ENCODE results near the gene NBAS.
"Not testable (repeated sequence)": the region's sequence is repeated elsewhere in the genome, so short reads cannot be mapped to it uniquely, and the experiment has no call there.

NBAS gene

DNA sequence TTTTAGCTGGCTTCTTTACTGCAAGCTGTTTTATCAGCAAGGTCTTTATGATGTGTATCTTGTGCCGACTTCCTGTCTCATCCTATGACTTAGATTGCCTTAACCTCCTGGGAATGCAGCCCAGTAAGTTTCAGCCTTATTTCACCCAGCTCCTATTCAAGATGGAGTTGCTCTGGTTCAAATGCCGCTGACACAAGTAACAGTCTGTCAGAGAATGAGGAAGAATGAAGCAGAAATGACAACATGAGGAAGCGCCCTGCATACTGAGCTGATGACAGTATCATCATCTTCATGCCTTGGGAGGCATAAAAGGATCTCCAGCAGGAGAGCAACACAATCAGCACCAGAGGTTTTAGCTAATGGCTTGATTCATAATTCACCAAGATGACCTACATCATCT, 309.4 kb downstream of the NBAS start:
- no peak for DNase-seq

DNA sequence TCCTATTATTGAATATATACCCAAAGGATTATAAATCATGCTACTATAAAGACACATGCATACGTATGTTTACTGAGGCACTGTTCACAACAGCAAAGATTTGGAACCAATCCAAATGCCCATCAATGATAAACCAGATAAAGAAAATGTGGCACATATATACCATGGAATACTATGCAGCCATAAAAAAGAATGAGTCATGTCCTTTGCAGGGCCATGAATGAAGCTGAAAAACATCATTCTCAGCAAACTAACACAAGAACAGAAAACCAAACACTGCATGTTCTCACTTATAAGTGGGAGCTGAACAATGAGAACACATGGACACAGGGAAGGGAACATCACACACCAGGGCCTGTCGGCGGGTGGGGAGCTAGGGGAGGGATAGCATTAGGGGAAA, 310.2 kb downstream of the NBAS start:
- not testable (repeated sequence) for DNase-seq

DNA sequence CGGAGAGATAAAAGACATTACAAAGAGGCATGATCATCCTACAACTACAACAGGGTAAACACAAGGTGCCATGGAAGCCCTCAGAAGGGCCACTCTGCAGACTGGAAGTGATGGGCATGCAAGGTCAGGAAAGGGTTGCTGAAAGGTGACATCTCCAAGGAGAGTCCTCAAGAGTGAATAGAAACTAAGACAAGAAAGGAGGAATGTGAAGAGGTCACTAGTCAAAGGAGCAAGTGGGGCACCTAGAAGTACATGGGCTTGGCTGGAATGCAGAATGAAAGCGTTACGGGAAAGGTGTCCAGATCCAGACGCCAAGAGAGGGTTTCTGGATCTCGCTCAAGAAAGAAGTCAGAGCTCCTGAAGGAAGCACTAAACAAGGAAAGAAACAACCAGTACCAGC, 314.3 kb downstream of the NBAS start:
- DNase-seq, result no peak

DNA sequence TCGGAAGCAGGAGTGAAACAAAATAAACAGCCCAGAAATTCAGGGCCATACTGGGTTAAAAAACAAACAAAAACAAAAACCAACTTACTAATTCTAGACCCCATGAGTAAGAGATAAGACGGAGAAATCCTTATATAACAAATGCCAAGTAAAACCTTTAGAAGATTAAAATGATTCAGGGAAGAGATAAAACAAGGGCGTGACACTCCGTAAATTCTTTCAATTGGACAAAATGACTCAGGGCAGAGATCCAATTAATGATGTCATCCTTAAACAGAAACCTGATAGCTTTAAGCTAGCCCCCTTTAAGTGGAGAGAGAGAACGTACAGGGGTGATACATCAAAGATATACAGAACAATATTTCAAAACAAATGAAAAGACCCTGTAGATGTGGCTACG, 317.4 kb downstream of the NBAS start:
- DNase-seq, result no peak

DNA sequence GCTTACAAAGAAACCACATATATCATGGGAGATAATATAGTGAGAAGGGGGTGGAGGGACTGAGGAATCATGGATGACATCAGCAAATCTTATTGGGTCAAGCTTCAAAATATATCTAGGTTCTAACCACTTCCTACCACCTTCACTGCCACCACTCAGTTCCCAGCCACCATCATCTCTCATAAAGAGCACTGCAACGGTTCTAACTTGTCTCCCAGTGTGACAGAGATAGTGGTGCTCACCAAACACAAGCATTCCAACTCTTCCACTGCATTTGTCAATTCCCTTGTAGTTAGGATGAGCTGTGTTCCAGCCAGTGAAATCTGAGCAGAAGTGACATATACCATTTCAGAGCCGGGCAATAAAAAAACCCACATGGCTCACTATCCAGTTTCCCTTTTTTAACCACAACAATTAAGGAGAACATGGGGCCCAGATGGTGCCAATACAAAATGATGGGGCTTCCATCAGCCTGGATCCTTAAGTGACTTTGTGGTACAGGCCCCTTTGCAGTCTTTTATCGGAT, 318.1 kb downstream of the NBAS start:
- no peak for DNase-seq

DNA sequence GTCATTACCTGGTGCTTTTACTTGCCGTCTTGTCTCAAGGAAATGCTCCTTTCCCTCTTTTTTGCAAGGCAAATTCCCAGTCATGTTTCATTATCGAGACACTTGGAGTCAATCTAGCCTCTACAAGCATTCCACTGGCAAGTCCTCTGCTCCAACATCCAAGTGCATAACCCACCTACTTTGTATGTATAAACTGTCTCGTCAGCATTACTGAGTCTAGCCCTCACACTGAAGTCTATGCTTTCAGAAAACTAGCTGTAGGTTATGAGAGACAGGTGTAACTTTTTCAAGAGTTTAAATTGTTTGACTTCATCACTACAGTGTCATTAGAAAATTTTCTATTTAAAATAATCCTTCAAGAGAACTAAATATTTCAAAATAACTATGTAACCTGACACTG, 319.2 kb downstream of the NBAS start:
- no peak for DNase-seq

DNA sequence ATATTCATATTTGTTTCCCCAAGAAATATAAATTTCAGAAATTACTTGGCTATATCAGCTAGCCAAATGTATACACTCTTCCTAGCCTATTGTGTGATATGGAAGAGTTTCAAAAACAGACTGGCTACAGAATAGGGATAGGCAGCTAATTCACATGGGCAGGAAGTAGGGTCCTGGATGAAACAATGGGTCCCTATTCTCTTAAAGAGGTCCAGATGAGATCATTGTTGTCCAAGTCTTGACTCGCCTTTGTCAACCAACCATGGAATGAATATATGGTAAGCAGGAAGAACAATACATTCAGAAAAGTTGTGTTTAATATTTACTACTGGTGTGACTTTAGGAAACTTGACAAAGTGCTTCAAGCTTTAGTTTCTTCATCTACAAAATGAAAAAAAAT, 319.9 kb downstream of the NBAS start:
- DNase-seq, result no peak

DNA sequence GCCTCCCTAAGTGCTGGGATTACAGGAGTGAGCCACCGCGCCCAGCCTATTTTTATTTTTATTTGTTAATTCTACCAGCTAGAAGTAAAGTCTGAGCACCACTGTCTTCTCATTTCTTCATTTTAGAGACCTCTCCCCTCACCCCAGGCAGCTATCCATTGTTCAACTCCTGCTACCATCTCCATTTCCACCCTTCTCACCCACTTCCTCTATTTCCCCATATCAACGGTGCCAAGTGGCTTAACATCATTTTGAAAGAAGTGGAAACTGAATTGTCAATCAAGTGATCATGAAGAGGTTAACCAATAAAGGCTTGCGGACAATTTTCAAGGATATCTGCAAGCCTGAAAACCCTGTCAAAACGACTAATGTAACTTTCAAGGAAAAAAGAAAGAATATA, 323.1 kb downstream of the NBAS start:
- DNase-seq, result no peak

DNA sequence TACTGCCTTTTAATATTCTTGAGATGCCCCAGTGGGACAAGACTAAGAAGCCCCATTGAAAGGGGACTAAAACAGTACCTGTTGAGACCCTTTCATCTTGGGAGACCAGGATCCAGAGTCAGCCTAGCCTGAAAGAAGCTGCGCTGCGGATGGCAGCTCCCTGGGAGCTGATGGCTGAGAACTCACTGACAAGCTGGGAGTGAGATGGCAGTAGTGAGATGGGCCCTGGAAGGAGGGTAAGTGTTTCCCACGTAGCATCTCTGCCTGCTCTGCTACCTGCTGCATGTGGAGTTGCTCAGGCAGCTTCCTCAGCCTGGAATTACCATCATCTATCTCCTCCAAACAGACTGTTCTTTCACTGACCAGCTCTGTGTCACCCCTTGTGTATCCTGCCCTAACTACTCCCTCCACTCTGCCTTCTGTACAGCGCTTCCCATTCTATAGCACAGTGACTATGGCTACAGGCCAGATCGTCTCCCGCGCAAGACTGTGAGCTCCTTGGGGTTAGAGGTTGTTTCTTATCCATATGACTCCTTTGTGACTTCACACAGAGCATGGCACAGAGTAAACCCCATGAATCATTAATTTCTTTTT, 330.4 kb downstream of the NBAS start:
- DNase-seq, result no peak

DNA sequence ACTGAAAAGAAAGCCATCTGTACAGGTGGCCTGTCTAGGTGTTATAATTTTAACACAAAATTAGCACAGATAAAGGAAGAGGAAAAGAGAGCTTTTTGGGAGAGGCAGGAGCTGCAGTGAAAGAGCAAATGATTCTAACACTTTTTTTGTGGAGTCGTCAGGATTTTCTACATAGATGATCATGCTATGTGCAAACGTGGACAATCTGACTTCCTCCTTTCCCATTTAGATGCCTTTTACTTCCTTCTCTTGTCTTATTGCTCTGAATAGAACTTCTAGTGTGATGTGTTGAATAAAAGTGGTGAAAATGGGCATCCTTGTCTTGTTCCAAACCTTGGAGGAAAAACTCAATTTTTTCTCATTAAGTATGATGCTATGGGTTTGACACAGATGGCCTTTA, 334.5 kb downstream of the NBAS start:
- no peak for DNase-seq

DNA sequence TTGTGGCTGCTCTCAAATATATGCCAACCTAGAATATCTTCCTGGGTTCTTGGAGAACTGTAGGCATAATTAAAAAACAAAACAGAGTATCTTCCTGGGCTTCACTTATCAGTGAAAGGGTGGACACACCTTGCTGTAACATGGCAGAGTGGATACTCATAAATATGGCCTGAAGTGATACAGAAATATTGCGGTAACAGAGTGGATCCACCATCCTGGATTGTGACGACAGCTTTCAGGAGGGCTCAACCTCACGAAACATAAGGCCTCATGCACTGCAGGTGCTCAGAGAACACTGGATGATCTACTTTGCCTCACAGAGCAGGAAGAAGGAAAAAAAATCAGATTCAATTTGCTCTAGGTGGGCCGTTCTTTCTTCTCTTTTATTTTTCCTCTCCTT, 336.0 kb downstream of the NBAS start:
- DNase-seq, result no peak

DNA sequence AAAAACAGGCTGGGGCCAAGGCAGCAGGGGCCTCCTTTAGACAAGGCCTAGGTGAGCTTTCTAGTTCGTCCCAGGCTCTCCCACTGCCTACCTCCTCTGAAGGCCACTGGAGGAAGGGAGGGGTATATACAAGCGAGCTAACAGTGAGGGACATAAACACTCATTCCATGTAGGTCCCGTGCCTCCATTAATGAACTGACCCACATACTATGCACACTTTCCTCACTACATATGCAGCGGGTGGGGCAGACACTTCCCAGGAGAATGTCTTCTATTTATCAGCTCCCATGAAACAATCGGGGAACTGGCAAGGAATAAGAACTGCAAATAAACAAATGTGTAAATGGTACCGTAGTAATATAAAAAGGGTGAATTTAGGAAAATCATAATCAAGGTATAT, 336.5 kb downstream of the NBAS start:
- no peak for DNase-seq

DNA sequence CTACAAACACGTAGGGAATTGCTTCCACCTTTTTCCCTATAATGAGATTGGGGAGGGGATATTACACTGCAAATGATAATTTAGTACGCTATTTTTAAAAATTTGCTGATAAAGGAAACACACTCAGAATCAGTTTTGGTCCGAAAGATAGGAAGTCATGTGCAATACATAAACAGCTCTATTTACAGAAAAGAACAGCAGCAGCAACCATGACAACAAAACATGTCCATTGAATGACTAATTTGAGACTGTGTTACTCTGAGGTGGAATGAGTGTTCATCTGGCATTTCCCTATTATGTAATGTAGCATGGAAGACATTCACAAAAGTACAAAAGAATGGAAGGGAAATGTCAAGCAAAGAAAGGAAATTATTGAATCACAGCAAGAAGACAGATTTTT, 337.2 kb downstream of the NBAS start:
- no peak for DNase-seq

DNA sequence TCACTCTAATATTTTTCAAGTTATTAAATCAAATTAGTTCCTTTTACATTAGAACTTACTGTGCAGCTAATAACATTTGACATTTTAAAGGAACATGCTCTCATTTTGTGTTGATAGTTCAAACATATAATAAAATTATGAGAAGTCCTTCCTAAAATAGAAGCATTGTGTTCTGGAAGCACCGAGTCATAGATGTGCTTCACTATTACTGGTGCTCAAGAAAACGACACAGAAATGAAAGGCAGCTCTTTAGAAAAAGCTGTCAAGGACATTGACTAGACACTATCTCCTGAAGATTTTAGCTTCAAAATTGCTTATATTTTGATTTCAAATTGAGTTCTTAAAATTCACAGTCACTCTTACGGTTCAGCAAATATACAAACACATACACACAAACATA, 338.3 kb downstream of the NBAS start:
- DNase-seq, result no peak

DNA sequence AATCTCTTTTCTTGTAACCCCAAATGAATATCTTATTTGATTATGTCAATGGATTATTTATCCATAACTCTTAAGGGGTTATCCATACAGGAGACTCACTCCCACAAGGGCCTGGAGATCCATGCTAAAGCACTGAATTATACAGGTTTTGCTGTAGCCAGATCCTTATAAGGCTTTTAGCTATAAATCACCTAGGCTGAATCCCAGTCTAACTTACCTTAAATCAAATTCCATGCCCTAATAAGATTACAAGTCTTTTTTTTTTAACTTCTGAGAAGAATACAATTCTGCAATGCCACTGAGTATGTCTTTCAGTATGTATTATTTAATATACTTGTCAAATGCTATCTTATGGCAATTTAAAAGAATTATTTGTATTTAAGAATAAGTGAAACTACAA, 340.5 kb downstream of the NBAS start:
- no peak for DNase-seq

DNA sequence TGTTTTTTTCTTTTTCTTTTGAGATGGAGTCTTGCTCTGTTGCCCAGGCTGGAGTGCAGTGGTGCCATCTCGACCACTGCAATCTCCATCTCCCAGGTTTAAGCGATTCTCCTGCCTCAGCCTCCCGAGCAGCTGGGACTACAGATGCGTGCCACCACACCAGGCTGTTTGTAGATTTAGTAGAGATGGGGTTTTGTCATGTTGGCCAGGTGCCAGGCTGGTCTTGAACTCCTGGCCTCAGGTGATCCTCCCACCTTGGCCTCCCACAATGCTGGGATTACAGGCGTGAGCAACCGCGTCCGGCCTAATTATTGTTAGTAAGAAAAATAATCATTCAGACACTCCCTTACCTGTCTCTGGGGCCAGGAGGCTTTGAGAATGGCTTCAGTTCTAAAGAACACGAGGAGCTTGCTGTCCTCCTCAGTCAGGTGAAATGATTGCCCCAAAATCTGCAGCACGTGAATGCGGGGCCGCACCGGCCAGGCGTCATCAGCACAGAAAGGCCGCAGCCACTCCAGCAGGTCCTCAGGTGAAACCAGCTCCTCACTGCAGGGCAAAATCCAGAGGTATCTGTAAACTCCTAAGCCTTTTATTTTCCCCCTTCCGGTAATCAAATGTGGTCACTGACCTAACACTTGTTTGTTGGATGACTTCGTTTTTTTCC, 342.6 kb downstream of the NBAS start:
- no peak for DNase-seq

DNA sequence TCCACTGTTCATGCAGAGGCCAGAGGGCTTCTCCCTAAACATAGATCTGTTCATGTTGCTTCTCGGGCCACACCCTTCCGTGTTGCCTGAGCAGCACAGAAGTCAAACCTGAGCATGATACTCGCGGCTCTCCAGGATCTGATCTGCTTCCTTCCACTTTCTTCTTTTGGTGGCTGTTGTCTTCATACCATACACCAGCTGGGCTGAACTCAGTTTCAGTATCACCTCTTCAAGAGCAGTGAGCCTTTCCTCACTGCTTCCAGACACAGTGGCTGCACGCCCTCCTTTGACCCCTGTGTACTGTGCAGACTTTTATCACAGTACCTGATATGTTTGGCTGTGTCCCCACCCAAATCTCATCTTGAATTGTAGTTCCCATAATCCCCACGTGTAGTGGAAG, 348.9 kb downstream of the NBAS start:
- DNase-seq, result no peak

DNA sequence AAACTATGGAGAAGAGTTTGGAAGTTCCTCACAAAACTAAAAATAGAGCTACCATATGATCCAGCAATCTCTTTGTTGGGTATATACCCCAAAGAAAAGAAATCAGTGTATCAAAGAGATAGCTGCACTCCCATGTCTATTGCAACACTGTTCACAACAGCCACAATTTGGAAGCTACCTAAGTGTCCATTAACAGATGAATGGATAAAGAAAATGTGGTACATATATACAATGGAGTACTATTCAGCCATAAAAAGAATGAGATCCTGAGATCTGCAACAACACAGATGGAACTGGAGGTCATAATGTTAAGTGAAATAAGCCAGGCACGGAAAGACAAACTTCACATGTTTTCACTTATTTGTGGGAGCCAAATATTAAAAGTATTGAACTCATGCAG, 350.6 kb downstream of the NBAS start:
- not testable (repeated sequence) for DNase-seq

DNA sequence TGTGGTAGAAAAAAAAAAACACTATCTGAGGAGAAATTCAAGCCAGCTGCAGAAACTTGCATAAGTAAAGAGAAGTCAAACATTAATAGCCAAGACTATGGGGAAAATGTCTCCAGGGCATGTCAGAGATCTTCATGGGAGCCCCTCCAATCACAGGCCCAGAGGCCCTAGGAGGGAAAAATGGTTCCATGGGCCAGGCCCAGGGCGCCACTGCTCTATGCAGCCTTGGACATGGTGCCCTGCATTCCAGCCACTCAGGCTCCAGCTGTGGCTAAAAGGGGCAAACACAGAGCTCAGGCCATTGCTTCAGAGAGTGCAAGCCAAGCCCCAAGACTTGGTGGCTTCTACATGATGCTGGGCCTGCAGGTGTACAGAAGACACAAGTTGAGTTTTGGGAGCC, 354.7 kb downstream of the NBAS start:
- no peak for DNase-seq

DNA sequence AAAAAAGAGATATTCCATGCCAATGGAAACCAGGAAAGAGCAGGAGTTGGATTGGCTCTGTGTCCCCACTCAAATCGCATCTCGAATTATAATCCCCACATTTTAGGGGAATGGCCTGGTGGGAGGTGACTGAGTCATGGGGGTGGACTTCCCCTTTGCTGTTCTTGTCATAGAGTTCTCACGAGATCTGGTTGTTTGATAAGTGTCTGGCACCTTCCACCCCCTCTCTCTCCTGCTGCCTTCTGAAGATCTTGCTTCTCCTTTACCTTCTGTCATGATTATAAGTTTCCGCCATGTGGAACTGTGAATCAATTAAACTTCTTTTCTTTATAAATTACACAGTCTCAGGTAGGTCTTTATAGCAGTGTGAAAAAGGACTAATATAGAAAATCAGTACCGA, 355.6 kb downstream of the NBAS start:
- no peak for DNase-seq

DNA sequence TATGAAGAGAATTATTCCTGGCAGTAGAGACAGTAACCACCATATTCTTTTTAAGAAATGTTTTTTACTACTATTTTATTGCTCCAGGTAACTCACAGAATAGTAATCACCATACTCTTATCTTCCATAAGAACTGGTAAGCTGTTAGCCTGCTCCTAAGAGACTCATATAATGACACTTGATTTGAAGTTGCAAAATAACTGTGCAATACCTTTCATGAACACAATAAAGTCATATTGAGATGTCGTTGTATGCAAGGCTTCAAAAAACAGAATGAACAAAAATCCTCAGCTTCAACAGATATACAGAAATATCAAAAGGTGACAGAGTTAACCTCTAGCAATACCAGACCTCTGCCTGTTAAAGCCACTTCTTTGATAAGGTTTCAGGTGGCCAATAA, 360.1 kb downstream of the NBAS start:
- no peak for DNase-seq

DNA sequence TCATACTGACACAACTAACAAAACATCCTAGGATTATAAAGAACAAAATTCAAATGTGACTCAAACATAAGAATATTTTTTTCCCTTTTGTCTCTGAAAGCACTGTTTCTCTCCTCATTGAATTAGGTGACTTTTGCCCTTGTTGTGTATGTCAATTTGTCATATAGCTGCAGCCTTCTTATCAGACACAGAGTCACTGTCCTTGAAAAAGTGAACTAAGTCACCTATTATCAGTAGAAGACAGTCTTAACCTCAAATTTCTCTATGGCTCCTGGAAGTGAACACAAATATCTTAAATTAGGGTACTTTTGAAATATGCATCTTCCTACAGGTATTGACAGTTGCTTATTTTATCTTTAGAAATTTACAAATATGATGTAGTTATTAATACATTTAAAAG, 360.6 kb downstream of the NBAS start:
- DNase-seq, result no peak

DNA sequence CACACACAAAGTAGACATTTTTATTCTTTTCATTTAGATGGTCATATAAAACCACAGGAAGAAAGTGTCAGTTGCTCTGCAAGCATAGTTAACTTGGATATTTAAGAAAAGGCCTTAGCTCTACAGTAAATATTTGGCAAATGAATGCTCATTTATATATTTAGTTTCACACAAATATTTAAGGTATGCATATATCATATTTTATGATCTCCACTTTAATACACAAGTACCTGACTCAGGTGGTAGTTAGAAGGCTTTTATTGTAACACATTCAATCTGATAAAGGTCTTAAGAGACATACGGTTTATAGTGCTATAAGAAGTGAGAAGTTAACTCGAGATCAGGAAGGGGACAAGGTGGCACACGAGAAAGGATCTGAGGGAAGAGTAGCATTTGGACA, 363.1 kb downstream of the NBAS start:
- no peak for DNase-seq

DNA sequence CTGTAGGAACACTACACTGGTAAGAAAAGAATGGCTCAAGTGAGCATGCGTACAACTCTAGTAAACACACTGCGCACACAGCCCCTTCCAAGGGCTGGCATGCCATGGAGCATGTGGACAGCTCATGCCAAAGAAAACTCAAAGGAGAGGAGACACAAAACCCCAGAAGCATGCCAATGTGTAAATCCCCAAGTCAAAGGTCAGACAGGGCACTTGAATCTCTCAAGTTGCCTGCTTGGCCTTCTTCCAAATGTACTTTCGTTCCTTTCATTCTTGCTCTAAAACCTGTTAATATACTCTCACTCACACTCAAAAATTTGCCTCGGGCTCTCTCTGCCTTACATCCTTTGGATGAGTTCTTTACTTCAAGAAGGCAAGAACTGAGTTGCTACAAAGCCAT, 365.3 kb downstream of the NBAS start:
- no peak for DNase-seq

DNA sequence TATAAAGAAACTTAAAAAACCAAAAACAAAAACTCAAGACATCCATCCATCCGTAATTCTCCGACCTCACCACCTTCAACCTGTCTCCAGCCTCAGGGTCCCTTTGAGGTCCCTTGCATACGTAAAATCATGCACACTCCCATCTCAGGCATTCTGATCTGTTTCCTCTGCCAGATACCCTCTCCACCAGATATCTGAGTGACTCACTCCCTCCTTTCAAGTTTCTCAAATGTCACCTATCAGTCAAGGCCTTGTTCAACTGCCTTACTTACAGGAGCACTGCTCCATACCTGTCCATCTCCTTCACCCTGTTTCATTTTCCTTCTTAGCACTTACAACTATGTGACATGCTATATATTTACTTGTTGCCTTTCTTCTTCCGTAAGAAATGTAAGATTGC, 369.3 kb downstream of the NBAS start:
- no peak for DNase-seq
